Measurements from ENCODE around the gene GSN. TPM values are rescaled to one million over a fixed set of nuclear protein-coding genes. Genes with fewer than 3 reads are reported as not detected.

The GSN gene
- total and polyA plus RNA-seq, 2 of the 8 experiments (the other 6 are each of a cell fraction or from before 2014, with no cell fraction given), result 52.3 to 94.5 TPM

- TF ChIP-seq YY1 (IDR thresholded peaks at IDR 0.05; ENCODE audit: low read depth, low read length), result no peak
- TF ChIP-seq RAD21 (IDR thresholded peaks at IDR 0.05 in 1 of 2, conservative IDR thresholded peaks at IDR 0.05 in 1 of 2; ENCODE audit: low read depth in 2 of 2, low read length in 2 of 2), result no peak
- no peak for TF ChIP-seq RNF2 (IDR thresholded peaks at IDR 0.05; ENCODE audit: borderline replicate concordance, low read depth, low read length, missing control alignments, poor library complexity, severe bottlenecking)
- TF ChIP-seq, protein P1, sequence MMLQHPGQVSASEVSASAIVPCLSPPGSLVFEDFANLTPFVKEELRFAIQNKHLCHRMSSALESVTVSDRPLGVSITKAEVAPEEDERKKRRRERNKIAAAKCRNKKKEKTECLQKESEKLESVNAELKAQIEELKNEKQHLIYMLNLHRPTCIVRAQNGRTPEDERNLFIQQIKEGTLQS (IDR thresholded peaks at IDR 0.05; ENCODE audit: insufficient read depth, low read depth, low read length), result no peak
Observed at GRCh38 chr9:121234832-121235161, 33.2 kb upstream of the GSN start.

More at GRCh38 chr9:121234832-121235161, 33.2 kb upstream of the GSN start:
- Histone ChIP-seq H3K9ac (replicated peaks in 1 of 4; ENCODE audit: extremely low read depth in 1 of 4, low read depth in 3 of 4, low read length in 3 of 4) (no peak overlapping the region), H3K79me1 (ENCODE audit: low read depth, low read length) (no peaks in the 10 kb centered on the region), H3K27me3 (replicated peaks in 1 of 4; ENCODE audit: control insufficient read depth in 3 of 4, extremely low read depth in 1 of 4, insufficient read depth in 3 of 4, low read length in 3 of 4) (peaks cover 0 to 2% (median 0%) of the 10 kb centered on the region in 4 experiments; a peak in 3 of 7 replicates), H2AK5ac (ENCODE audit: low read depth, low read length) (no peak overlapping the region), H3K23me2 (ENCODE audit: low read depth, low read length) (no peaks in the 10 kb centered on the region), H3K4ac (replicated peaks; ENCODE audit: insufficient read length, low read depth, low read length) (no peak overlapping the region), H3K9me3 (ENCODE audit: insufficient read depth in 2 of 2, low read depth in 1 of 2, low read length in 1 of 2) (no peaks in the 10 kb centered on the region), H3K4me2 (ENCODE audit: insufficient read depth in 1 of 2, low read depth in 2 of 2, low read length in 2 of 2) (no peak overlapping the region), H4K20me1 (replicated peaks in 1 of 2; ENCODE audit: control insufficient read depth in 1 of 2, insufficient read depth in 2 of 2, low read length in 2 of 2) (no peaks in the 10 kb centered on the region), H4K91ac (replicated peaks; ENCODE audit: insufficient read length, low read length) (no peak overlapping the region), H2BK15ac (ENCODE audit: low read length) (peak overlapping the region; percentile 51; the same call in 1 of the 2 replicates), H3K23ac (ENCODE audit: insufficient read length) (no peak overlapping the region), H3K79me2 (ENCODE audit: control insufficient read depth in 1 of 2, insufficient read depth in 2 of 2, low read length in 2 of 2) (no peaks in the 10 kb centered on the region), H3K14ac (ENCODE audit: insufficient read length) (no peak overlapping the region), H2BK5ac (ENCODE audit: low read depth, low read length) (no peak overlapping the region), H2BK12ac (ENCODE audit: low read depth, low read length) (no peak overlapping the region), H3K18ac (ENCODE audit: extremely low read depth, low read length) (no peak overlapping the region), H3K36me3 (ENCODE audit: control insufficient read depth in 2 of 4, insufficient read depth in 4 of 4, low read length in 3 of 4) (no peaks in the 10 kb centered on the region), H3K56ac (replicated peaks; ENCODE audit: insufficient read length, low read depth, low read length) (no peak overlapping the region), H4K8ac (ENCODE audit: extremely low read depth, insufficient read depth, low read length) (no peak overlapping the region), H4K5ac (ENCODE audit: insufficient read length, low read depth, low read length) (no peak overlapping the region), H2BK120ac (replicated peaks; ENCODE audit: low read depth, low read length) (no peak overlapping the region), H2AFZ (ENCODE audit: low read length) (no peak overlapping the region), H2BK20ac (ENCODE audit: low read length) (no peak overlapping the region), H3K4me3 (ENCODE audit: extremely low read depth in 1 of 4, insufficient read depth in 2 of 4, low read depth in 3 of 4, low read length in 4 of 4) (no peak overlapping the region), H3K27ac (ENCODE audit: low read depth, low read length) (no peak overlapping the region), H3K4me1 (replicated peaks in 1 of 4; ENCODE audit: control insufficient read depth in 3 of 4, insufficient read depth in 4 of 4, low read length in 3 of 4) (peaks cover 0 to 3% (median 0%) of the 10 kb centered on the region in 4 experiments; a peak in 1 of 7 replicates)
- POLR2A ChIA-PET (ENCODE audit: partially characterized antibody), result interaction anchor here (1.1 kb wide), 1 partner anchor 13 kb away, joined by 3 read pairs; no protein-coding TSS in a partner anchor
- FAIRE-seq (no peak), DNase-seq (ENCODE audit: low read depth in 1 of 2, low spot score in 2 of 2) (no peak)
- whole genome bisulfite sequencing, 2 experiments (ENCODE audit: extremely low coverage in 1 of 2, insufficient coverage in 1 of 2, insufficient read length in 1 of 2, insufficient replicate concordance in 2 of 2, low coverage in 1 of 2, low lambda C conversion rate in 2 of 2, missing lambda C conversion rate in 1 of 2), result 97% methylated on average over 6 of the region's 6 CpGs; no CpG with 5 or more reads in 1 of the 2 experiments
- CTCF ChIA-PET (ENCODE audit: partially characterized antibody), result interaction anchor here (0.7 to 2.7 kb wide), 12 partner anchors 8 to 152 kb away, joined by 3 to 17 read pairs (median 4); no protein-coding TSS in a partner anchor

Data from H1 (cell line).